NT2/D1 (cell line): ENCODE data around the gene KCNK5.

Source experiments
- DNase-seq: peaks from one replicate; pipeline ENCODE4 v3.0.0-alpha.2; 2011; ENCODE audit warnings: low read depth, low spot score
- H3K27me3 ChIP-seq: 2 replicates; pipeline ENCODE4 v1.6.0; 2011; ENCODE audit warnings: mild to moderate bottlenecking; ENCODE audit not compliant: insufficient read length, insufficient read depth
- H3K36me3 ChIP-seq: 2 replicates; pipeline ENCODE4 v1.6.1; 2011; ENCODE audit warnings: mild to moderate bottlenecking, low read length, mixed read lengths; ENCODE audit not compliant: insufficient read depth, insufficient read length
- H3K4me1 ChIP-seq: 2 replicates; pipeline ENCODE4 v1.5.1; 2011; ENCODE audit not compliant: insufficient read depth, insufficient read length
- H3K4me3 ChIP-seq: 2 replicates; pipeline ENCODE4 v1.5.1; 2011; ENCODE audit warnings: low read depth; ENCODE audit not compliant: insufficient read length
- H3K9ac ChIP-seq: 2 replicates; pipeline ENCODE4 v1.6.0; 2011; ENCODE audit warnings: low read depth; ENCODE audit not compliant: insufficient read length
- H3K9me3 ChIP-seq: 2 replicates; pipeline ENCODE4 v1.5.1; 2011; ENCODE audit warnings: mild to moderate bottlenecking, low read length; ENCODE audit not compliant: insufficient read depth
- SUZ12 ChIP-seq: IDR thresholded peaks from 2 replicates; pipeline ENCODE4 v1.6.1; 2011; ENCODE audit not compliant: insufficient read length, insufficient read depth; ENCODE audit errors: extremely low read depth
- YY1 ChIP-seq: IDR thresholded peaks from 2 replicates; pipeline ENCODE4 v1.6.1; 2011; ENCODE audit not compliant: insufficient read length, insufficient read depth
- ZNF274 ChIP-seq: IDR thresholded peaks from 2 replicates; pipeline ENCODE4 v1.6.1; 2011; ENCODE audit warnings: mild to moderate bottlenecking, low read depth, low read length

The KCNK5 gene

DNA sequence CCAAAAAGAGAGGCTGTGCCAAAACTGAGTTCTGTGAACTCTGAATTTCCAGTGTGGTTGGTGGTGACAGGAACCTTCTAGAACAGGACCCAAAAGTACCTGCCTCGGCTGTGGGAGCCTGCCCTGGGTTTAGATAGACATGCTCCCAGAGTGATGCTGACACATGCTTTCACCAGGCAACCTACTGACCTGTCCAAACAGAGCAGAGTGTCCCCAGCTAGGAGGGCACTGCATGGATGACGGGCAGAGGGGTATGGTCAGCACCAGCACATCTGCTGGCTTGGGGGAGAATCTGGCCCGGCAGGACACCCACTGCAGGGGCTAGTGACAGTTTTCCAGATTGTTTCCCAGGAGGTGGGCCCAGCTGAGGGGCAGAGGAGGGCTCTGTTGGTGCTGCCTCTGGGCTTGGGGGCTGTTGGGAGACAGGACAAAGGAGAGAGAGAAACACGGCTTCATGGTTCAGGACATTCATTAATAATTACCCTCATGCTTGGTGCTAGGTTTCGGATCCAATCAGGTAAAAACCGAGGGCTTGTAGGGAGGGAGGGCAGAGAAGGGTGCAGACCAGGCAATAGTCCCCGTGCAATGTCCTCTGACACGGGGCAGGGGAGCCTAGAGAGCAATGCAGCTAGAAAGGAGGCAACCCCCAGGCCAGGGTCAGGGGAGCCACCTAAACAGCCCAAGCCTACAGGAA, 15.0 kb downstream of the KCNK5 start:
- H3K9ac ChIP-seq: no peak overlapping the region
- no peak overlapping the region for H3K4me3 ChIP-seq
- H3K36me3 ChIP-seq: no peaks in the 10 kb centered on the region
- TF ChIP-seq YY1 (no peak), ZNF274 (no peak), SUZ12 (no peak)
- DNase-seq: no peak
- peaks cover 53% of the 10 kb centered on the region for H3K27me3 ChIP-seq
- no peaks in the 10 kb centered on the region for H3K9me3 ChIP-seq
- H3K4me1 ChIP-seq: peaks cover 4% of the 10 kb centered on the region

DNA sequence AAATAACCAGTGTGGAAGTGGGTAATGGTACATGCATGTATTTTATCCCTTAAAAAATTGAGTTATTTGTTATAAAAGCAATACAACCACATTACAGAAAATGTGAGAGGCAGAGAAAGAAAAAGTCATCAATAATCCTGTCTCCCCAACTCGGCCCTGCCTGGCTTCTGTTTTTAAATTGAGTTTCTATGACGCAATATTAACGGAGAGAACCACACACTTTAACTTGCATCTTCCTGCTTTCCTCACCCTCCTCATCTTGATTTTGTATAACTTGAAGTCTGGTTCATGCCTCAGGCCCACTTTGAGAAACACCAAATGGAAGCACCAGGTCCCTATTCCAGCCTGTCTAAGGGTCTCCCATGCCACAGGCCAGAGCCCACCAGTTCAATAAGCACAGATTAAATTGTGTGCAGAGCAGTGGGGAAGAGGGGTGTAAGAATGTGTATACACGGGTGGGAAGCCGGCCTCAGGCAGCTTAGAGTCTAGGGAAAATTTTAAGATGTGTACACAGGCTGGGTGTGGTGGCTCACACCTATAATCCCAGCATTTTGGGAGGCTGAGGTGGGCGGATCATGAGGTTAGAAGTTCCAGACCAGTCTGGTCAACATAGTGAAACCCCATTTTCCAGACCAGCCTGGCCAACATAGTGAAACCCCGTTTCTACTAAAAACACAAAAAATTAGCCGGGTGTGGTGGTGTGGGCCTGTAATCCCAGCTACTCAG, 15.9 kb downstream of the KCNK5 start:
- Histone ChIP-seq H3K27me3 (peaks cover 44% of the 10 kb centered on the region), H3K4me3 (no peak overlapping the region), H3K4me1 (peaks cover 6% of the 10 kb centered on the region), H3K36me3 (no peaks in the 10 kb centered on the region), H3K9ac (no peak overlapping the region), H3K9me3 (no peaks in the 10 kb centered on the region)
- no peak for DNase-seq
- no peak for TF ChIP-seq YY1
- TF ChIP-seq ZNF274: no peak
- no peak for TF ChIP-seq SUZ12

DNA sequence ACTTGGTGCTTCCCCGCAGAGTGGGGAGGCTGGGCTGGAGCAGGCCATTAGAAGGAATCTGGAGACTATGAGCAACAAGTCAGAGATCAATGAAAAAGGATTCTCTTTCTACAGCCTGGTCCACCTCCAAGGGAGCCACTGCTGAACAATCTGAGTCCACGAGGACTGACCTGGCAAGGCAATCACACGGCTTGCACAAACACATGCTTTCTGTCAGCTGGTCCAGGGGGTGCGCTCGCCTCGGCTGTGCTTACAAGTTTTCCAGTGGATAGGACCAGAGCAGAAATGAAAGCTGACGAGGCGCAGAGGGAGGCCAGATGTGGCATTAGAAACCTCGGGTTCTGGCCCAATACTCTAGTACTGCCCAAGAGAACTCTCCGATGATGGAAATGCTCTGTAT, 18.1 kb downstream of the KCNK5 start:
- no peaks in the 10 kb centered on the region for H3K36me3 ChIP-seq
- H3K9me3 ChIP-seq: no peaks in the 10 kb centered on the region
- no peak overlapping the region for H3K4me3 ChIP-seq
- peaks cover 7% of the 10 kb centered on the region for H3K4me1 ChIP-seq
- no peak for TF ChIP-seq YY1
- no peak for TF ChIP-seq ZNF274
- TF ChIP-seq SUZ12: no peak
- no peak for DNase-seq
- peaks cover 36% of the 10 kb centered on the region for H3K27me3 ChIP-seq
- H3K9ac ChIP-seq: no peak overlapping the region

DNA sequence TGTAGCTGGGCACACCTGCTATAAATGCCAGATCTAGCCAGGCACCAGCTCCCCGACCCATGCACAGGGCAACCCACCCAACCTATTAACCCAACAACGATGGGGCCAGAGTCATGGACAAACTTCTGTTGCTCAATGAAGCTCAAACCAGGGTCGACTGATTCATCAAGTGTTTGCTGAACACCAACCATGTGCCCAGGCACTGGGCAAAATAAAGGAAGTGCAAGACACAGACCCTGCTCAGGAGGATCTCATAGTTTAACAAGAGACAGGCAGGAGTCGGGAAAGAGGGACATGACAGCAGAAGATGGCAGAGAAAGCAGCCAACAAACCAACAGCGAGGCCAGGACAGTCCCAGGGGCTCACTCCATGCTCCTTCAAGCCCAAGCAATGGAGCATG, 18.8 kb downstream of the KCNK5 start:
- no peak overlapping the region for H3K9ac ChIP-seq
- H3K4me1 ChIP-seq: peaks cover 9% of the 10 kb centered on the region
- H3K4me3 ChIP-seq: no peak overlapping the region
- H3K27me3 ChIP-seq: peaks cover 31% of the 10 kb centered on the region
- no peaks in the 10 kb centered on the region for H3K9me3 ChIP-seq
- H3K36me3 ChIP-seq: no peaks in the 10 kb centered on the region
- no peak for DNase-seq
- no peak for TF ChIP-seq YY1
- no peak for TF ChIP-seq SUZ12
- no peak for TF ChIP-seq ZNF274

DNA sequence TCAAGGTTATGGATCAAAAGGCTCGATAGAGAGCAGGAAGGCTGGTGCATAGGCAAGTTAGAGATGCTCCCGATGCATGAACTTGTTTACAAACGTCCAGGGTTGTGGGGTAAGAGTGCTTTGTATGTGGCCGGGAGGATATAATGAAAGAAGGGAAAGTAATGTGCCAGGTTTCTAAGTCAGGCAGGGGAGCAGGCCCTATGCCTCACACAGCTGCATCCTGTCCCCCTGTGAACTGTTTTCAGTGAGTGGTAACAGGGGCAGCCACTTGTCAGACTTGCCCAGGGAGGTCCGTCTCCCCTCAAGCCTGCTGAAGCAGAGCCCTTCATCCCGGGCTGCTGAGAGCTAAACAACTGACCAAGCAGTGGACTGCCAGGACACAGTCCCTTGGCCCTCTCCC, 19.4 kb downstream of the KCNK5 start:
- TF ChIP-seq ZNF274 (no peak), YY1 (no peak), SUZ12 (no peak)
- Histone ChIP-seq H3K9ac (no peak overlapping the region), H3K9me3 (no peaks in the 10 kb centered on the region), H3K4me3 (no peak overlapping the region), H3K4me1 (peaks cover 14% of the 10 kb centered on the region), H3K36me3 (no peaks in the 10 kb centered on the region), H3K27me3 (peaks cover 26% of the 10 kb centered on the region)
- DNase-seq: no peak

DNA sequence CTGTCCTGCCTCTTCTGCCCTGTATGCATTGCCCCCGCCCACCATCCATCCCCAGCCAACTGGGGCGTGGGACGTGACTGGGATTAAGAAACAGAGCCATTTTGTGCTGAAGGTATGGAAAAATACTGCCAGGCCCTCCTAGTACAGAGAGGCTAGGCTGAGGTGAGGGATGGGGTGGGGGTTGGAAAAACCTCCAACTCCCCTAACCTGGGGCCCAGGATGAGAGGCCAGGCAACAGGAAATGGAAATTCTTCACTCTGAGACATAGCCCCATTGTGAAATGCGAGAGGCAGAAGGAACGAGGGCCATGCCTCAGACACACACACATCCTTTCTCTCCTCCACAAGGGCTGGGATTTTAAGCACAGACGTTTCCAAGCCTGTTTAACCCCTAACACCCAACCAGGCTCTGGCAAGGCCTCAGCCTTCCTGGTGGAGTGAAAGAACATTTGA, 19.9 kb downstream of the KCNK5 start:
- no peak for DNase-seq
- no peak overlapping the region for H3K9ac ChIP-seq
- peaks cover 18% of the 10 kb centered on the region for H3K4me1 ChIP-seq
- TF ChIP-seq YY1: no peak
- no peak for TF ChIP-seq SUZ12
- no peak for TF ChIP-seq ZNF274
- peaks cover 21% of the 10 kb centered on the region for H3K27me3 ChIP-seq
- no peaks in the 10 kb centered on the region for H3K36me3 ChIP-seq
- H3K4me3 ChIP-seq: no peak overlapping the region
- H3K9me3 ChIP-seq: no peaks in the 10 kb centered on the region

DNA sequence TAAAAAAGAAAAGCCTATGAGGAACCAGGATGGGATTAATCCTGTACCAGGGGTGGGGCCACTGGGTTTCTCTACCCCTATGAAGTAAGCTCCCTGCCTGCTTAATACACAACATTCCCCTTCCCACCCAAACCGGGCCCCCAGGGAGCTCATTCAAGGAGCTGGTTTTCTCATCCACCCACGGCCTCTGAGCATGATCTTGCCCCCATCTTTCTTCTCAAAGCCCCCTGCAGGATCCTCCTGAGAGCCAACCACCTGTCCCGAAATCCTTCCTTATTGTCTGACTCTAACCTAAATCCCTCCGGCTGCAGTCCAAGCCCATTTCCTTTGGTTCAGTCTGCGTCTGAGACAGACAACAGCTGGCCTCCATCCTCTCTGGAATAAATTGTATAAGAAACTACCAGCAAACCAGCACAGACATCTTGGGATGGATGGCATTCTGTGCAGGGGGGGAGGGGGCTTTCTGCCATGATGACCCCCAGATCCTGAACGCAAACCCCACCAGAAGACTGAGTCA, 21.0 kb downstream of the KCNK5 start:
- no peak for DNase-seq
- Histone ChIP-seq H3K36me3 (no peaks in the 10 kb centered on the region), H3K9me3 (no peaks in the 10 kb centered on the region), H3K27me3 (peaks cover 11% of the 10 kb centered on the region), H3K4me3 (no peak overlapping the region), H3K9ac (no peak overlapping the region), H3K4me1 (peaks cover 28% of the 10 kb centered on the region)
- TF ChIP-seq ZNF274 (no peak), SUZ12 (no peak), YY1 (no peak)
